Measurements from ENCODE around the gene RAB3A. TPM values are rescaled to one million over a fixed set of nuclear protein-coding genes. Genes with fewer than 3 reads are reported as not detected.
"Not testable (repeated sequence)": the region's sequence is repeated elsewhere in the genome, so short reads cannot be mapped to it uniquely, and the experiment has no call there.

RAB3A gene
- total RNA-seq, 1 donor from 2014 or later, result 3.1 TPM

DNA sequence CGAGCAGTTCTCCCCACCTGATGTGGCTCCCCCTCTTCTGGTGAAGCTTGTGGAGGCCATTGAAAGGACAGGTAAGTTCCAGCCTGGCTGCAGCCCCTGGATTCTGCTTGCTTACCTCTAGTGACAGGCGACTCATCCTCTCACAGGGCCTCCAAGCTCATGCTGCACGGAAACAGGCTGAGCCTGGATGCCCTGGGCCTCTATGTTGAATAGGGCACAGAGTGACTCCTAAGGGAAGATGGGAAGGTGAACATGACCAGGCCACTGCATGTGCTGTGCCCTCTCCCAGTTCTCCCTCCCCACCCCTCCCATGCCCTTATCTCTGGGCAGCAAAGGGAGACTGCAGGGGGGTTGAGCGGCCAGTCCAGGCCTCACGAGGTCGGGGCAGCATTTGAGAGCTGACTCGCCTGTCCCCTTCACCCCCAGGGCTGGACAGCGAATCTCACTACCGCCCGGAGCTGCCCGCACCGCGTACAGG lies 43.3 kb downstream of the RAB3A start:
- Mint-ChIP-seq H3K4me1 (ENCODE audit: unreplicated experiment) (no peaks in the 10 kb centered on the region), H3K4me3 (ENCODE audit: unreplicated experiment) (no peak overlapping the region), H3K27ac (ENCODE audit: unreplicated experiment) (no peak overlapping the region), H3K27me3 (ENCODE audit: unreplicated experiment) (peaks cover 6% of the 10 kb centered on the region), H3K36me3 (ENCODE audit: low read depth, unreplicated experiment) (peaks cover 19% of the 10 kb centered on the region), H3K9me3 (ENCODE audit: unreplicated experiment) (no peaks in the 10 kb centered on the region)
- no peak for DNase-seq (ENCODE audit: low spot score)
- TF ChIP-seq, protein P1, sequence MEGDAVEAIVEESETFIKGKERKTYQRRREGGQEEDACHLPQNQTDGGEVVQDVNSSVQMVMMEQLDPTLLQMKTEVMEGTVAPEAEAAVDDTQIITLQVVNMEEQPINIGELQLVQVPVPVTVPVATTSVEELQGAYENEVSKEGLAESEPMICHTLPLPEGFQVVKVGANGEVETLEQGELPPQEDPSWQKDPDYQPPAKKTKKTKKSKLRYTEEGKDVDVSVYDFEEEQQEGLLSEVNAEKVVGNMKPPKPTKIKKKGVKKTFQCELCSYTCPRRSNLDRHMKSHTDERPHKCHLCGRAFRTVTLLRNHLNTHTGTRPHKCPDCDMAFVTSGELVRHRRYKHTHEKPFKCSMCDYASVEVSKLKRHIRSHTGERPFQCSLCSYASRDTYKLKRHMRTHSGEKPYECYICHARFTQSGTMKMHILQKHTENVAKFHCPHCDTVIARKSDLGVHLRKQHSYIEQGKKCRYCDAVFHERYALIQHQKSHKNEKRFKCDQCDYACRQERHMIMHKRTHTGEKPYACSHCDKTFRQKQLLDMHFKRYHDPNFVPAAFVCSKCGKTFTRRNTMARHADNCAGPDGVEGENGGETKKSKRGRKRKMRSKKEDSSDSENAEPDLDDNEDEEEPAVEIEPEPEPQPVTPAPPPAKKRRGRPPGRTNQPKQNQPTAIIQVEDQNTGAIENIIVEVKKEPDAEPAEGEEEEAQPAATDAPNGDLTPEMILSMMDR (IDR thresholded peaks at IDR 0.05; ENCODE audit: unreplicated experiment), result no peak

DNA sequence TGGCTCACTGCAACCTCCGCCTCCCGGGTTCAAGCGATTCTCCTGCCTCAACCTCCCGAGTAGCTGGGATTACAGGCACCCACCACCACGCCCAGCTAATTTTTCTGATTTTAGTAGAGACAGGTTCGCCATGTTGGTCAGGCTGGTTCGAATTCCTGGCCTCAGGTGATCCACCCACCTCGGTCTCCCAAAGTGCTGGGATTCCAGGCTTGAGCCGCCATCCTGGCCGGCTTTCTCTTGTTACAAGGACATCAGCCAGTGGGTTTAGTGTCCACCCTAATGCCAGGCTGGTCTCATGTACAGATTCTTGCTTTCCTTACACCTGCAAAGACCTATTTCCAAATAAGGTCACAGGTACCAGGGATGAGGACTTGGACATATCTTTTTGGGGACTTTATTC lies 44.0 kb downstream of the RAB3A start:
- H3K4me3 Mint-ChIP-seq (ENCODE audit: unreplicated experiment), result no peak overlapping the region
- no peak overlapping the region for H3K27ac Mint-ChIP-seq (ENCODE audit: unreplicated experiment)
- no peaks in the 10 kb centered on the region for H3K9me3 Mint-ChIP-seq (ENCODE audit: unreplicated experiment)
- TF ChIP-seq, protein P1 (IDR thresholded peaks at IDR 0.05; ENCODE audit: unreplicated experiment), result no peak
- DNase-seq (ENCODE audit: low spot score), result no peak
- H3K4me1 Mint-ChIP-seq (ENCODE audit: unreplicated experiment), result no peaks in the 10 kb centered on the region
- H3K36me3 Mint-ChIP-seq (ENCODE audit: low read depth, unreplicated experiment), result peaks cover 18% of the 10 kb centered on the region
- peaks cover 8% of the 10 kb centered on the region for H3K27me3 Mint-ChIP-seq (ENCODE audit: unreplicated experiment)

DNA sequence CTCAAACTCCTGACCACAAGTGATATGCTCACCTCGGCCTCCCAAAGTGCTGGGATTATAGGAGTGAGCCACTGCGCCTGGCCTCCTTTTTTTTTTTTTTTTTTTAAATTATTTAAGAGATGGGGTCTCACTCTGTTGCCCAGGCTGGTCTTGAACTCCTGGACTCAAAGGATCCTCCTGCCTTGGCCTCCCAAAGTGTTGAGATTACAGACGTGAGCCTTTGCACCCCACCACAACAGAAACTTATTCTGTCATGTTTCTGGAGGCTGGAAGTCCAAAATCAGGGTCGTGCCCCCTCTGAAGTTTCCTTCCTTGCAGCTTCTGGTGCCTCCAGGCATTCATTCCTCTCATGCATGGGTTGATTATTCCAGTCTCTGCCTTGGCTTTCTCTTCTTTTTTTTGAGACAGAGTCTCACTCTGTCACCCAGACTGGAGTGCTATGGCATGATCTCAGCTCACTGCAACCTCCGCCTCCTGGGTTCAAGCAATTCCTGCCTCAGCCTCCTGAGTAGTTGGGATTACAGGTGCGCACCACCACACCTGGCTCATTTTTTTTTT lies 44.7 kb downstream of the RAB3A start:
- H3K4me3 Mint-ChIP-seq (ENCODE audit: unreplicated experiment); H3K27ac Mint-ChIP-seq (ENCODE audit: unreplicated experiment); DNase-seq (ENCODE audit: low spot score); H3K9me3 Mint-ChIP-seq (ENCODE audit: unreplicated experiment); H3K4me1 Mint-ChIP-seq (ENCODE audit: unreplicated experiment): not testable (repeated sequence)
- Mint-ChIP-seq H3K36me3 (ENCODE audit: low read depth, unreplicated experiment) (peaks cover 17% of the 10 kb centered on the region), H3K27me3 (ENCODE audit: unreplicated experiment) (peaks cover 12% of the 10 kb centered on the region)

DNA sequence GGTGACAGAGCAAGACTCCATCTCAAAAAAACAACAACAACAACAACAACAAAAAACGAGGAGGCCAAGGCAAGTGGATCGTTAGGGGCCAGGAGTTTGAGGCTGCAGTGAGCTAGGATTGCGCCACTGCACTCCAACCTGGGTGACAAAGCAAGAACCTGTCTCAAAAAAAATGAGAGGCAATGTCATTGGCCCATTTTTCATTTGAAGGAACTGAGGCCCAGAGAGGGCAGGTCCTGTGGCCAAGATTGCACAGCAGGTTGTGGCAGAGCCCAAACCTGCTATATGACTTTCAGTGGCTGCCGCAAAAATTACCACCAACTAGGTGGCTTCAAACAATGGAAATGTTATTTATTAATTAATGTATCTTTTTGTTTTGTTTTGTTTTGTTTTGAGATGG lies 45.4 kb downstream of the RAB3A start:
- Mint-ChIP-seq H3K36me3 (ENCODE audit: low read depth, unreplicated experiment) (peaks cover 13% of the 10 kb centered on the region), H3K27ac (ENCODE audit: unreplicated experiment) (no peak overlapping the region), H3K27me3 (ENCODE audit: unreplicated experiment) (peaks cover 12% of the 10 kb centered on the region), H3K9me3 (ENCODE audit: unreplicated experiment) (no peaks in the 10 kb centered on the region), H3K4me1 (ENCODE audit: unreplicated experiment) (peaks cover 7% of the 10 kb centered on the region), H3K4me3 (ENCODE audit: unreplicated experiment) (no peak overlapping the region)
- DNase-seq (ENCODE audit: low spot score), result no peak
- TF ChIP-seq, protein P1 (IDR thresholded peaks at IDR 0.05; ENCODE audit: unreplicated experiment), result no peak

DNA sequence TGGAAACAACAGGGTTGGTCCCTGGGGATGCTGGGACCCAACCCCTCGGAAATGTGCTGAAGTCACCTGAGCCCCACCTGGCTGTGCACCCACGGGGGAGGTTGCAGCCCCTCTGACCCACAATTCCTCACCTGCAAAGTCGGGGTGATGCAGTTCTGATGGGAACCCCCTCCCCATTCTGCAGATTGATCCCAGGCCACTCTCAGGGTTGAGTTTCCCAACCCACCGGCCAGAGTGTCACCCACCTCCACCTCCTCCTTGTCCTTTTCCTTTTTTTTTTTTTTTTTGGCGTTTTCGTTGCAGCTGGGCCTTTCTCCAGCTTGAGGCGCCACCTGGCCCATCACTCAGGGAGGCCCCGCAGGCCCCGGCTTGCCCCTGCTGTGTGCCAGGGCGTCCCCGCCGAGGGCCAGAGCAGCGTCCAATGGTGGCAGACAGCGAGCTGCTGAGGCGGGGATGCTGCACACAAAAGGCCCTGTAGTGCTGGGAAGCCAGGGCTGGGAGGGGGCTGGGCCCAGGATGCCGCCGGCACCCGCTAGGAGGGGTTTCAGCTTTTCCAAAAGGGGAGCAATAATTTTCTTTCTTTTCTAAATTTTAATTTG lies 46.3 kb downstream of the RAB3A start:
- no peak overlapping the region for H3K4me3 Mint-ChIP-seq (ENCODE audit: unreplicated experiment)
- H3K4me1 Mint-ChIP-seq (ENCODE audit: unreplicated experiment), result peaks cover 8% of the 10 kb centered on the region
- peaks cover 9% of the 10 kb centered on the region for H3K36me3 Mint-ChIP-seq (ENCODE audit: low read depth, unreplicated experiment)
- TF ChIP-seq, protein P1 (IDR thresholded peaks at IDR 0.05; ENCODE audit: unreplicated experiment), result no peak
- no peaks in the 10 kb centered on the region for H3K9me3 Mint-ChIP-seq (ENCODE audit: unreplicated experiment)
- DNase-seq (ENCODE audit: low spot score), result no peak
- no peak overlapping the region for H3K27ac Mint-ChIP-seq (ENCODE audit: unreplicated experiment)
- peaks cover 13% of the 10 kb centered on the region for H3K27me3 Mint-ChIP-seq (ENCODE audit: unreplicated experiment)
